ENCODE measurements around the gene NUDT5. TPM values are rescaled to one million over a fixed set of nuclear protein-coding genes. Genes with fewer than 3 reads are reported as not detected.

NUDT5 gene
- total RNA-seq, 1 experiment from 2014 or later, result 119 TPM

GRCh38 chr10:12207114-12207513, 11.4 kb upstream of the NUDT5 start (continued):
- TF ChIP-seq FOXP1 (CRISPR knock-in tag; IDR thresholded peaks at IDR 0.05; ENCODE audit: borderline replicate concordance), result no peak

DNA sequence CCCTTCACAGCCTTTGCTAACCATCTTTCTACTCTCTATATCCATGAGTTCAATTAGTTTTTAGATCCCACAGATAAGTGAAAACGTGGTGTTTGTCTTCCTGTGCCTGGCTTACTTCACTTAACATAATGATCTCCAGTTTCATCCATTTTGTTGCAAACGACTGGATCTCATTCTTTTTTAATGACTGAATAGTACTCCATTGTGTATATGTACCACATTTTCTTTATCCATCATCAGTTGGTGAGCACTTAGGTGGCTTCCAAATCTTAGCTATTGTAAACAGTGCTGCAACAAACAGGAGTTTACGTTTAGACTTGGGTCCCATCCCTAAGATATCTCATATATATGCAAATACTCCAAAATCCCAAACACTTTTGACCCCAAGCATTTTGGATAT, 9.4 kb upstream of the NUDT5 start:
- ATAC-seq, result no peak
- Mint-ChIP-seq H3K27me3 (ENCODE audit: low read depth) (no peaks in the 10 kb centered on the region), H3K9me3 (peaks cover 9% of the 10 kb centered on the region), H3K4me1 (no peaks in the 10 kb centered on the region), H3K4me3 (no peak overlapping the region), H3K27ac (no peak overlapping the region), H3K36me3 (peaks cover 59% of the 10 kb centered on the region)
- TF ChIP-seq, protein P1, sequence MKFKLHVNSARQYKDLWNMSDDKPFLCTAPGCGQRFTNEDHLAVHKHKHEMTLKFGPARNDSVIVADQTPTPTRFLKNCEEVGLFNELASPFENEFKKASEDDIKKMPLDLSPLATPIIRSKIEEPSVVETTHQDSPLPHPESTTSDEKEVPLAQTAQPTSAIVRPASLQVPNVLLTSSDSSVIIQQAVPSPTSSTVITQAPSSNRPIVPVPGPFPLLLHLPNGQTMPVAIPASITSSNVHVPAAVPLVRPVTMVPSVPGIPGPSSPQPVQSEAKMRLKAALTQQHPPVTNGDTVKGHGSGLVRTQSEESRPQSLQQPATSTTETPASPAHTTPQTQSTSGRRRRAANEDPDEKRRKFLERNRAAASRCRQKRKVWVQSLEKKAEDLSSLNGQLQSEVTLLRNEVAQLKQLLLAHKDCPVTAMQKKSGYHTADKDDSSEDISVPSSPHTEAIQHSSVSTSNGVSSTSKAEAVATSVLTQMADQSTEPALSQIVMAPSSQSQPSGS (CRISPR knock-in tag; IDR thresholded peaks at IDR 0.05; ENCODE audit: borderline replicate concordance, low read depth), result no peak
- TF ChIP-seq, protein P2, sequence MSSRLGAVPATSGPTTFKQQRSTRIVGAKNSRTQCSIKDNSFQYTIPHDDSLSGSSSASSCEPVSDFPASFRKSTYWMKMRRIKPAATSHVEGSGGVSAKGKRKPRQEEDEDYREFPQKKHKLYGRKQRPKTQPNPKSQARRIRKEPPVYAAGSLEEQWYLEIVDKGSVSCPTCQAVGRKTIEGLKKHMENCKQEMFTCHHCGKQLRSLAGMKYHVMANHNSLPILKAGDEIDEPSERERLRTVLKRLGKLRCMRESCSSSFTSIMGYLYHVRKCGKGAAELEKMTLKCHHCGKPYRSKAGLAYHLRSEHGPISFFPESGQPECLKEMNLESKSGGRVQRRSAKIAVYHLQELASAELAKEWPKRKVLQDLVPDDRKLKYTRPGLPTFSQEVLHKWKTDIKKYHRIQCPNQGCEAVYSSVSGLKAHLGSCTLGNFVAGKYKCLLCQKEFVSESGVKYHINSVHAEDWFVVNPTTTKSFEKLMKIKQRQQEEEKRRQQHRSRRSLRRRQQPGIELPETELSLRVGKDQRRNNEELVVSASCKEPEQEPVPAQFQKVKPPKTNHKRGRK (CRISPR knock-in tag; IDR thresholded peaks at IDR 0.05; ENCODE audit: borderline replicate concordance), result no peak
- TF ChIP-seq ZNF281 (CRISPR knock-in tag; IDR thresholded peaks at IDR 0.05) (no peak), ZNF121 (CRISPR knock-in tag; IDR thresholded peaks at IDR 0.05) (no peak), NR2C2 (CRISPR knock-in tag; IDR thresholded peaks at IDR 0.05) (no peak), ESRRA (CRISPR knock-in tag; IDR thresholded peaks at IDR 0.05; ENCODE audit: borderline replicate concordance) (no peak), MYBL2 (CRISPR knock-in tag; IDR thresholded peaks at IDR 0.05) (no peak)
- TF ChIP-seq, protein P3, sequence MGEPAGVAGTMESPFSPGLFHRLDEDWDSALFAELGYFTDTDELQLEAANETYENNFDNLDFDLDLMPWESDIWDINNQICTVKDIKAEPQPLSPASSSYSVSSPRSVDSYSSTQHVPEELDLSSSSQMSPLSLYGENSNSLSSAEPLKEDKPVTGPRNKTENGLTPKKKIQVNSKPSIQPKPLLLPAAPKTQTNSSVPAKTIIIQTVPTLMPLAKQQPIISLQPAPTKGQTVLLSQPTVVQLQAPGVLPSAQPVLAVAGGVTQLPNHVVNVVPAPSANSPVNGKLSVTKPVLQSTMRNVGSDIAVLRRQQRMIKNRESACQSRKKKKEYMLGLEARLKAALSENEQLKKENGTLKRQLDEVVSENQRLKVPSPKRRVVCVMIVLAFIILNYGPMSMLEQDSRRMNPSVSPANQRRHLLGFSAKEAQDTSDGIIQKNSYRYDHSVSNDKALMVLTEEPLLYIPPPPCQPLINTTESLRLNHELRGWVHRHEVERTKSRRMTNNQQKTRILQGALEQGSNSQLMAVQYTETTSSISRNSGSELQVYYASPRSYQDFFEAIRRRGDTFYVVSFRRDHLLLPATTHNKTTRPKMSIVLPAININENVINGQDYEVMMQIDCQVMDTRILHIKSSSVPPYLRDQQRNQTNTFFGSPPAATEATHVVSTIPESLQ (CRISPR knock-in tag; IDR thresholded peaks at IDR 0.05), result no peak
- TF ChIP-seq, protein P4, sequence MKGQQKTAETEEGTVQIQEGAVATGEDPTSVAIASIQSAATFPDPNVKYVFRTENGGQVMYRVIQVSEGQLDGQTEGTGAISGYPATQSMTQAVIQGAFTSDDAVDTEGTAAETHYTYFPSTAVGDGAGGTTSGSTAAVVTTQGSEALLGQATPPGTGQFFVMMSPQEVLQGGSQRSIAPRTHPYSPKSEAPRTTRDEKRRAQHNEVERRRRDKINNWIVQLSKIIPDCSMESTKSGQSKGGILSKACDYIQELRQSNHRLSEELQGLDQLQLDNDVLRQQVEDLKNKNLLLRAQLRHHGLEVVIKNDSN (CRISPR knock-in tag; IDR thresholded peaks at IDR 0.05), result no peak
- DNase-seq (ENCODE audit: low spot score), result no peak
- CTCF ChIA-PET, result no interaction called here
- POLR2A ChIA-PET, result no interaction called here

GRCh38 chr10:12202226-12202625, 6.5 kb upstream of the NUDT5 start:
- no peak overlapping the region for H3K4me3 Mint-ChIP-seq
- ChIA-PET CTCF (interaction anchor here (0.9 kb wide), 1 partner anchor 700 kb away, joined by 3 read pairs; no protein-coding TSS in a partner anchor), POLR2A (no interaction called here)
- H3K9me3 Mint-ChIP-seq, result peaks cover 3% of the 10 kb centered on the region; the same call in 1 of the 2 replicates
- peaks cover 43% of the 10 kb centered on the region for H3K36me3 Mint-ChIP-seq
- no peaks in the 10 kb centered on the region for H3K27me3 Mint-ChIP-seq (ENCODE audit: low read depth)
- ATAC-seq, result no peak
- H3K4me1 Mint-ChIP-seq, result no peaks in the 10 kb centered on the region
- TF ChIP-seq PRDM15 (CRISPR knock-in tag; IDR thresholded peaks at IDR 0.05), result no peak
- no peak for TF ChIP-seq FOXJ3 (CRISPR knock-in tag; IDR thresholded peaks at IDR 0.05; ENCODE audit: borderline replicate concordance)
- no peak for TF ChIP-seq ETV6 (CRISPR knock-in tag; IDR thresholded peaks at IDR 0.05)
- no peak for TF ChIP-seq CREB1 (CRISPR knock-in tag; IDR thresholded peaks at IDR 0.05)
- TF ChIP-seq, protein P5, sequence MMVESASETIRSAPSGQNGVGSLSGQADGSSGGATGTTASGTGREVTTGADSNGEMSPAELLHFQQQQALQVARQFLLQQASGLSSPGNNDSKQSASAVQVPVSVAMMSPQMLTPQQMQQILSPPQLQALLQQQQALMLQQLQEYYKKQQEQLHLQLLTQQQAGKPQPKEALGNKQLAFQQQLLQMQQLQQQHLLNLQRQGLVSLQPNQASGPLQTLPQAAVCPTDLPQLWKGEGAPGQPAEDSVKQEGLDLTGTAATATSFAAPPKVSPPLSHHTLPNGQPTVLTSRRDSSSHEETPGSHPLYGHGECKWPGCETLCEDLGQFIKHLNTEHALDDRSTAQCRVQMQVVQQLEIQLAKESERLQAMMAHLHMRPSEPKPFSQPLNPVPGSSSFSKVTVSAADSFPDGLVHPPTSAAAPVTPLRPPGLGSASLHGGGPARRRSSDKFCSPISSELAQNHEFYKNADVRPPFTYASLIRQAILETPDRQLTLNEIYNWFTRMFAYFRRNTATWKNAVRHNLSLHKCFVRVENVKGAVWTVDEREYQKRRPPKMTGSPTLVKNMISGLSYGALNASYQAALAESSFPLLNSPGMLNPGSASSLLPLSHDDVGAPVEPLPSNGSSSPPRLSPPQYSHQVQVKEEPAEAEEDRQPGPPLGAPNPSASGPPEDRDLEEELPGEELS (CRISPR knock-in tag; IDR thresholded peaks at IDR 0.05), result no peak
- TF ChIP-seq, protein P4 (CRISPR knock-in tag; IDR thresholded peaks at IDR 0.05), result no peak
- no peak overlapping the region for H3K27ac Mint-ChIP-seq
- DNase-seq (ENCODE audit: low spot score), result no peak
